NT2/D1 (cell line): ENCODE results near the gene PIEZO1.

Experiments used
- SUZ12 ChIP-seq: IDR thresholded peaks from 2 replicates; pipeline ENCODE4 v1.6.1; 2011; ENCODE audit not compliant: insufficient read length, insufficient read depth; ENCODE audit errors: extremely low read depth
- YY1 ChIP-seq: IDR thresholded peaks from 2 replicates; pipeline ENCODE4 v1.6.1; 2011; ENCODE audit not compliant: insufficient read length, insufficient read depth
- ZNF274 ChIP-seq: IDR thresholded peaks from 2 replicates; pipeline ENCODE4 v1.6.1; 2011; ENCODE audit warnings: mild to moderate bottlenecking, low read depth, low read length

- no peak for TF ChIP-seq ZNF274
- TF ChIP-seq YY1 = no peak
- TF ChIP-seq SUZ12 = no peak
These were observed 115.0 kb downstream of the PIEZO1 start for GRCh38 chr16:88669980-88670379.
